SIG-M5 (cell line): ENCODE measurements around the gene PGAP3.

ENCODE experiments used
- DNase-seq: peaks from one replicate; lab custom pipeline; 2025; lab: John Stamatoyannopoulos, UW

The PGAP3 gene

GRCh38 chr17:39622380-39623006, 65.4 kb downstream of the PGAP3 start:
- no peak for DNase-seq

- no peak for DNase-seq
Observed at GRCh38 chr17:39621523-39622379, 66.1 kb downstream of the PGAP3 start.
